PC-3 (cell line): Measurements from ENCODE around the gene TMEM178B. TPM values are rescaled to one million over a fixed set of nuclear protein-coding genes. Genes with fewer than 3 reads are reported as not detected.

Experiments used
- ATAC-seq: fragments of 200-7000 bp; cut with Tn5 transposase; 2 replicates; pipeline ENCODE4 v1.9.1; 2020; ENCODE audit warnings: mild to moderate bottlenecking, moderate library complexity
- BruUV-seq: library from RNA; stranded (reverse); fragments of 400-500 nt; replicated peaks from 2 replicates; lab custom pipeline; 2021; lab: Mats Ljungman, UMichigan
- CTCF ChIA-PET: fragments of 300-600 bp; sonication (Branson Sonifier 250); formaldehyde crosslinking; loops from one replicate; lab custom pipeline; 2022; ENCODE audit warnings: antibody characterized with exemption; lab: Charles Lee
- POLR2A ChIA-PET: fragments of 300-600 bp; sonication (Branson Sonifier 250); formaldehyde crosslinking; loops from one replicate; lab custom pipeline; 2022; ENCODE audit warnings: antibody characterized with exemption; ENCODE audit not compliant: unreplicated experiment; lab: Charles Lee
- DNase-seq: peaks from one replicate; pipeline ENCODE4 v3.0.0-alpha.2; 2015
- H2AFZ ChIP-seq: fragments of 300-600 bp; sonication (generic); 2 replicates; pipeline ENCODE4 v1.6.0; 2016; ENCODE audit warnings: antibody characterized with exemption, low read length
- H3F3A ChIP-seq: fragments of 300-600 bp; sonication (generic); one replicate; pipeline ENCODE4 v1.6.0; 2017; ENCODE audit warnings: antibody characterized with exemption, low read length, control low read depth, mild to moderate bottlenecking; ENCODE audit not compliant: unreplicated experiment
- H3K27ac ChIP-seq: fragments of 300-600 bp; sonication (generic); 2 replicates; pipeline ENCODE4 v1.5.1; 2016; ENCODE audit warnings: mild to moderate bottlenecking, low read length
- H3K27me3 ChIP-seq: fragments of 300-600 bp; sonication (generic); 2 replicates; pipeline ENCODE4 v1.6.1; 2016; ENCODE audit warnings: low read length, mixed read lengths
- H3K36me3 ChIP-seq: fragments of 300-600 bp; sonication (generic); 2 replicates; pipeline ENCODE4 v1.6.1; 2016; ENCODE audit warnings: low read depth, mixed run types, low read length, mixed read lengths
- H3K4me1 ChIP-seq: fragments of 300-600 bp; sonication (generic); 2 replicates; pipeline ENCODE4 v1.5.1; 2016; ENCODE audit warnings: low read length; ENCODE audit not compliant: insufficient read depth
- H3K4me2 ChIP-seq: fragments of 300-600 bp; sonication (generic); 2 replicates; pipeline ENCODE4 v1.6.0; 2016; ENCODE audit warnings: low read length
- H3K4me3 ChIP-seq: fragments of 300-600 bp; sonication (generic); 2 replicates; pipeline ENCODE4 v1.5.1; 2016; ENCODE audit warnings: mild to moderate bottlenecking, low read length, mixed read lengths
- H3K79me2 ChIP-seq: fragments of 300-600 bp; sonication (generic); 2 replicates; pipeline ENCODE4 v1.6.1; 2017; ENCODE audit warnings: low read length, mixed read lengths
- H3K9ac ChIP-seq: fragments of 300-600 bp; sonication (generic); 2 replicates; pipeline ENCODE4 v1.6.0; 2016; ENCODE audit warnings: mild to moderate bottlenecking, low read length
- H3K9me2 ChIP-seq: fragments of 300-600 bp; sonication (generic); replicated peaks from 2 replicates; pipeline ENCODE4 v1.6.1; 2016; ENCODE audit warnings: mixed run types, low read length, mixed read lengths
- H3K9me3 ChIP-seq: fragments of 300-600 bp; sonication (generic); 2 replicates; pipeline ENCODE4 v1.6.1; 2016; ENCODE audit warnings: low read length, mixed read lengths
- H4K20me1 ChIP-seq: fragments of 300-600 bp; sonication (generic); 2 replicates; pipeline ENCODE4 v1.6.1; 2016; ENCODE audit warnings: low read length, mixed read lengths
- CTCF ChIP-seq: fragments of 300-600 bp; sonication (generic); conservative IDR thresholded peaks from 2 replicates; pipeline ENCODE4 v1.5.1; 2017; ENCODE audit warnings: antibody characterized with exemption, low read depth, mild to moderate bottlenecking, low read length
- EZH2 ChIP-seq: fragments of 300-600 bp; sonication (generic); IDR thresholded peaks from one replicate; pipeline ENCODE4 v1.6.1; 2017; ENCODE audit warnings: antibody characterized with exemption, mild to moderate bottlenecking, low read length; ENCODE audit not compliant: unreplicated experiment
- EZH2phosphoT487 ChIP-seq: fragments of 300-600 bp; sonication (generic); IDR thresholded peaks from 2 replicates; pipeline ENCODE4 v1.6.1; 2018; ENCODE audit warnings: mild to moderate bottlenecking, antibody characterized with exemption, low read length, borderline replicate concordance
- intact Hi-C: fragments of 100-400 bp; cut with micrococcal nuclease; formaldehyde crosslinking; loops from 2 replicates; pipeline ENCODE4 v1.9.0; 2023
- total RNA-seq: library from RNA; depleted of rRNA; stranded (reverse); fragments of >200 nt; gene quantifications from 2 replicates; pipeline ENCODE4 v1.2.3, GENCODE V29; 2014

The TMEM178B gene
- total RNA-seq, 1 experiment from 2014 or later: 0.29 TPM

DNA sequence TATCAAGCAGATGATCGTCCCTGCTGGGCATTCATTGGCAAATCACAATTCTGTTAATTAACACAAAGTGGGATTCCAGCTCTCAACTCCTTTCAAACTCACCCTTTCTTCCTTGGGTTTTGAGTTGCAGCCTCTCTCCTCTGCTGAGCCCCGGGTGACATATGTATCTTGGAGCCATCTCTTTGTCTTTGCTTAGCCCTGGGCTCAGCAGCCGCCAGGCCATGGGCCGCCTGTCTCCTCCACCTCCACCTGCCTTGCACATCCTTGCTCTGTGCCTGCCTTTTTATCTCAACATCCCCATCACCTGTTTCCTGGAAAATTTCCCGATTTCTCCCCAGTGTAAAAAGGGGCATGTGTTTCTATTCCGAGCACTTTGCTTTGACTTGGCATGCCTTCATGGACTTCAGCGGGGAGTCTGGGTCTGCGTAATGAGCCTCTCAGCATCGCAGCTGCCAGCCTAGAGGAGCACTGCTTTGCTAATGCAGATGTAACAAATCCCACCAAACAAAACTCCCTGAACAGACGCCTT lies 336.0 kb downstream of the TMEM178B start:
- DNase-seq (no peak), ATAC-seq (no peak)
- H3K4me1 ChIP-seq: no peaks in the 10 kb centered on the region
- BruUV-seq: no TSS peak
- H2AFZ ChIP-seq: no peak overlapping the region
- ChIA-PET CTCF (no interaction called here), POLR2A (no interaction called here)
- H3K9me2 ChIP-seq: no peaks in the 10 kb centered on the region
- H3K4me2 ChIP-seq: no peak overlapping the region
- no peak overlapping the region for H3K4me3 ChIP-seq
- peaks cover 70% of the 10 kb centered on the region for H3K27me3 ChIP-seq
- no peak overlapping the region for H3K9ac ChIP-seq
- TF ChIP-seq CTCF (no peak), EZH2 (no peak)
- H3F3A ChIP-seq: no peaks in the 10 kb centered on the region
- no peaks in the 10 kb centered on the region for H3K36me3 ChIP-seq
- H3K9me3 ChIP-seq: no peaks in the 10 kb centered on the region
- H3K27ac ChIP-seq: no peak overlapping the region
- no peaks in the 10 kb centered on the region for H4K20me1 ChIP-seq
- intact Hi-C loops: no loop called here
- H3K79me2 ChIP-seq: no peaks in the 10 kb centered on the region

DNA sequence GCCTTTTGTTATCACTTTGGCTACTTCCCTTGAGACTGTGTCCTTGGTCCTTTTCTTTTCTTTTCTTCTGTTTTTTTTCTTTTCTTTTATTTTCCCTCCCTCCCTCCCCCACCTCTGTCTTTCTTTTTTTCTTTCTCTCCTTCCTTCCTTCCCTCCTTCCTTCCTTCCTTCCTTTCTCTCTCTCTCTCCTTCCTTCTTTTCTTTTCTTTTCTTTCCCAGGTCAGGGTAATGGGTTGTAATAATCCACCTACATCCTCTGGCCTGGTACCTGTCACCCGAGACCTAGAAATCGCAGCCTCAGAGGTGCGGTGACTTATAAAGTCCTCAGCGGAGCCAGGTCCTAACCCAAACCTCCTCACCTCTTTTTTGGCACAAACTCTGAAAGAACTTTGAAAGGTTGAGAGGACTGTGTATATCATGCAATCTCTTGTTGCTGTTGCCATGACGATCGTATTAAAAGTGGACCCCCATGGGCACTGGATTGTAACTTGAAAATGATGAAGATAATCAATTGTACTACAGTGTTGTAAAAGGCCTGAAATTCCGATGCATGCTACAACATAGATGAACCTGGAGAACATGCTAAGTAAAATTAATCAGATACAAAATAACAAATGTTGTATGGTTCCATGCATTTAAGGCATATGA lies 336.6 kb downstream of the TMEM178B start:
- H3K36me3 ChIP-seq: no peaks in the 10 kb centered on the region
- no peak for DNase-seq
- H3K9ac ChIP-seq: no peak overlapping the region
- H3K4me1 ChIP-seq: no peaks in the 10 kb centered on the region
- H3K4me3 ChIP-seq: no peak overlapping the region
- BruUV-seq: no TSS peak
- no peak overlapping the region for H3K27ac ChIP-seq
- no peak for TF ChIP-seq EZH2phosphoT487
- TF ChIP-seq CTCF: no peak
- no peak for TF ChIP-seq EZH2
- intact Hi-C loops: no loop called here
- H3K9me2 ChIP-seq: no peaks in the 10 kb centered on the region
- no peaks in the 10 kb centered on the region for H3K9me3 ChIP-seq
- H3K4me2 ChIP-seq: no peak overlapping the region
- no peaks in the 10 kb centered on the region for H3F3A ChIP-seq
- POLR2A ChIA-PET: no interaction called here
- CTCF ChIA-PET: no interaction called here
- no peaks in the 10 kb centered on the region for H4K20me1 ChIP-seq
- H3K27me3 ChIP-seq: peaks cover 76% of the 10 kb centered on the region
- H3K79me2 ChIP-seq: no peaks in the 10 kb centered on the region
- ATAC-seq: no peak
- H2AFZ ChIP-seq: no peak overlapping the region

DNA sequence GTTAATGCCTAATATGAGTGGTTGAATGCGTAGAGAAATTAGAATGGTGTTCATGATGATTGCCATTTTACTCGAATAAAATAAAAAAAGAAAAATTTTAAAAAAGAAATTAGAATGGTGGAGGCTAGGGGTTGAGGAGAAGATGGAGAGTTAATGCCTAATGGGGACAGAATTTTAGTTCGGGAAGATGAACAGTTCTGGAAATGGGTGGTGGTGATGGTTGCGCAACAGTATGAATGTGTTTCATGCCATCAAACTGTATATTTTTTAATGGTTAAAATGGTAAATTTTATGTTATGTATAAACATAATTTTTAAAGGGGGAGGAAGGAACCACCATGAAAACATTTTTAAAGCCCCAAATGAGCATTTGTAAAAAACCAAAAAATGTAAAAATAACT lies 337.3 kb downstream of the TMEM178B start:
- H3K9me3 ChIP-seq: no peaks in the 10 kb centered on the region
- TF ChIP-seq EZH2 (no peak), CTCF (no peak), EZH2phosphoT487 (no peak)
- H2AFZ ChIP-seq: no peak overlapping the region
- H3K4me1 ChIP-seq: no peaks in the 10 kb centered on the region
- no peaks in the 10 kb centered on the region for H3K9me2 ChIP-seq
- intact Hi-C loops: no loop called here
- H3K4me2 ChIP-seq: no peak overlapping the region
- no peaks in the 10 kb centered on the region for H3K79me2 ChIP-seq
- no peaks in the 10 kb centered on the region for H3K36me3 ChIP-seq
- ChIA-PET POLR2A (no interaction called here), CTCF (no interaction called here)
- H4K20me1 ChIP-seq: no peaks in the 10 kb centered on the region
- DNase-seq (no peak), ATAC-seq (no peak)
- no peak overlapping the region for H3K9ac ChIP-seq
- H3F3A ChIP-seq: no peaks in the 10 kb centered on the region
- H3K4me3 ChIP-seq: no peak overlapping the region
- peaks cover 81% of the 10 kb centered on the region for H3K27me3 ChIP-seq
- BruUV-seq: no TSS peak
- H3K27ac ChIP-seq: no peak overlapping the region
